HG03196 (cell line): ENCODE measurements around the gene TMEM125.

Source experiments
- ATAC-seq: cut with Tn5 transposase; IDR thresholded peaks from one replicate; pipeline ENCODE4 v1.9.1; 2021; ENCODE audit not compliant: unreplicated experiment

TMEM125 gene

GRCh38 chr1:43269627-43270375, at the start of gene TMEM125:
TSS of gene TMEM125 (plus strand) at chr1:43269983. CDS start at chr1:43272723, 2,740 bp downstream.
- no peak for ATAC-seq

GRCh38 chr1:43220905-43221778, 48.6 kb upstream of the TMEM125 start:
- ATAC-seq = peak; percentile 49

GRCh38 chr1:43221797-43222196, 48.0 kb upstream of the TMEM125 start:
- no peak for ATAC-seq

- ATAC-seq = no peak
Measured at GRCh38 chr1:43222879-43223278, 46.9 kb upstream of the TMEM125 start.

GRCh38 chr1:43225168-43225567, 44.6 kb upstream of the TMEM125 start:
- no peak for ATAC-seq

- no peak for ATAC-seq
Measured at GRCh38 chr1:43227143-43227764, 42.5 kb upstream of the TMEM125 start.

- ATAC-seq = no peak
Measured at GRCh38 chr1:43229826-43230780, 39.7 kb upstream of the TMEM125 start.

GRCh38 chr1:43232074-43232473, 37.7 kb upstream of the TMEM125 start:
- no peak for ATAC-seq

GRCh38 chr1:43232482-43232881, 37.3 kb upstream of the TMEM125 start:
- ATAC-seq = no peak

- no peak for ATAC-seq
Measured at GRCh38 chr1:43233631-43234030, 36.2 kb upstream of the TMEM125 start.

GRCh38 chr1:43234267-43234666, 35.5 kb upstream of the TMEM125 start:
- ATAC-seq = no peak

GRCh38 chr1:43235040-43235439, 34.7 kb upstream of the TMEM125 start:
- ATAC-seq = no peak

- no peak for ATAC-seq
Measured at GRCh38 chr1:43235451-43236121, 34.2 kb upstream of the TMEM125 start.

GRCh38 chr1:43237121-43237520, 32.7 kb upstream of the TMEM125 start:
- no peak for ATAC-seq

GRCh38 chr1:43238085-43238484, 31.7 kb upstream of the TMEM125 start:
- ATAC-seq = no peak

- ATAC-seq = peak; percentile 12
Measured at GRCh38 chr1:43238991-43239469, 30.8 kb upstream of the TMEM125 start.

GRCh38 chr1:43239484-43239883, 30.3 kb upstream of the TMEM125 start:
- ATAC-seq = peak; percentile 67

GRCh38 chr1:43241413-43241836, 28.4 kb upstream of the TMEM125 start:
- ATAC-seq = no peak

- no peak for ATAC-seq
Measured at GRCh38 chr1:43243299-43243698, 26.5 kb upstream of the TMEM125 start.
